Measurements from ENCODE around the gene AZU1.

Gene AZU1

GRCh38 chr19:805600-806550 lies 21.8 kb upstream of the AZU1 start:
- H3K36me3 ChIP-seq (ENCODE audit: control insufficient read depth, insufficient read depth, low read length), result peaks cover 86% of the 10 kb centered on the region
- no peak overlapping the region for H3K4me3 ChIP-seq (ENCODE audit: low read depth, low read length)
- no peaks in the 10 kb centered on the region for H3K27me3 ChIP-seq (ENCODE audit: control insufficient read depth, insufficient read depth, low read length)
- no peaks in the 10 kb centered on the region for H3K9me3 ChIP-seq (ENCODE audit: control insufficient read depth, insufficient read depth, low read length)
- H3K9ac ChIP-seq (ENCODE audit: low read depth, low read length), result peak overlapping the region; percentile 37
- peaks cover 2% of the 10 kb centered on the region for H3K4me1 ChIP-seq (ENCODE audit: control insufficient read depth, insufficient read depth, low read length)

- H3K4me3 ChIP-seq (ENCODE audit: low read depth, low read length), result no peak overlapping the region
- no peaks in the 10 kb centered on the region for H3K9me3 ChIP-seq (ENCODE audit: control insufficient read depth, insufficient read depth, low read length)
- no peak overlapping the region for H3K9ac ChIP-seq (ENCODE audit: low read depth, low read length)
- no peaks in the 10 kb centered on the region for H3K4me1 ChIP-seq (ENCODE audit: control insufficient read depth, insufficient read depth, low read length)
- H3K27me3 ChIP-seq (ENCODE audit: control insufficient read depth, insufficient read depth, low read length), result no peaks in the 10 kb centered on the region
- H3K36me3 ChIP-seq (ENCODE audit: control insufficient read depth, insufficient read depth, low read length), result peaks cover 84% of the 10 kb centered on the region
These were observed 20.7 kb upstream of the AZU1 start for GRCh38 chr19:806815-807421.

GRCh38 chr19:807627-808422 lies 19.8 kb upstream of the AZU1 start:
- Histone ChIP-seq H3K9ac (ENCODE audit: low read depth, low read length) (no peak overlapping the region), H3K36me3 (ENCODE audit: control insufficient read depth, insufficient read depth, low read length) (peaks cover 82% of the 10 kb centered on the region), H3K9me3 (ENCODE audit: control insufficient read depth, insufficient read depth, low read length) (no peaks in the 10 kb centered on the region), H3K4me3 (ENCODE audit: low read depth, low read length) (no peak overlapping the region), H3K4me1 (ENCODE audit: control insufficient read depth, insufficient read depth, low read length) (no peaks in the 10 kb centered on the region), H3K27me3 (ENCODE audit: control insufficient read depth, insufficient read depth, low read length) (no peaks in the 10 kb centered on the region)

- no peak overlapping the region for H3K9ac ChIP-seq (ENCODE audit: low read depth, low read length)
- no peaks in the 10 kb centered on the region for H3K9me3 ChIP-seq (ENCODE audit: control insufficient read depth, insufficient read depth, low read length)
- H3K36me3 ChIP-seq (ENCODE audit: control insufficient read depth, insufficient read depth, low read length), result peaks cover 78% of the 10 kb centered on the region
- H3K27me3 ChIP-seq (ENCODE audit: control insufficient read depth, insufficient read depth, low read length), result no peaks in the 10 kb centered on the region
- H3K4me1 ChIP-seq (ENCODE audit: control insufficient read depth, insufficient read depth, low read length), result no peaks in the 10 kb centered on the region
- no peak overlapping the region for H3K4me3 ChIP-seq (ENCODE audit: low read depth, low read length)
These were observed 19.2 kb upstream of the AZU1 start for GRCh38 chr19:808423-808775.

- H3K4me1 ChIP-seq (ENCODE audit: control insufficient read depth, insufficient read depth, low read length), result no peaks in the 10 kb centered on the region
- no peaks in the 10 kb centered on the region for H3K9me3 ChIP-seq (ENCODE audit: control insufficient read depth, insufficient read depth, low read length)
- no peaks in the 10 kb centered on the region for H3K27me3 ChIP-seq (ENCODE audit: control insufficient read depth, insufficient read depth, low read length)
- H3K9ac ChIP-seq (ENCODE audit: low read depth, low read length), result no peak overlapping the region
- no peak overlapping the region for H3K4me3 ChIP-seq (ENCODE audit: low read depth, low read length)
- H3K36me3 ChIP-seq (ENCODE audit: control insufficient read depth, insufficient read depth, low read length), result peaks cover 69% of the 10 kb centered on the region
These were observed 17.4 kb upstream of the AZU1 start for GRCh38 chr19:810077-810855.

GRCh38 chr19:810883-811489 lies 16.7 kb upstream of the AZU1 start:
- no peaks in the 10 kb centered on the region for H3K4me1 ChIP-seq (ENCODE audit: control insufficient read depth, insufficient read depth, low read length)
- no peak overlapping the region for H3K4me3 ChIP-seq (ENCODE audit: low read depth, low read length)
- no peaks in the 10 kb centered on the region for H3K27me3 ChIP-seq (ENCODE audit: control insufficient read depth, insufficient read depth, low read length)
- H3K36me3 ChIP-seq (ENCODE audit: control insufficient read depth, insufficient read depth, low read length), result peaks cover 62% of the 10 kb centered on the region
- no peak overlapping the region for H3K9ac ChIP-seq (ENCODE audit: low read depth, low read length)
- H3K9me3 ChIP-seq (ENCODE audit: control insufficient read depth, insufficient read depth, low read length), result no peaks in the 10 kb centered on the region

GRCh38 chr19:811506-812048 lies 16.1 kb upstream of the AZU1 start:
- H3K9ac ChIP-seq (ENCODE audit: low read depth, low read length), result no peak overlapping the region
- H3K27me3 ChIP-seq (ENCODE audit: control insufficient read depth, insufficient read depth, low read length), result no peaks in the 10 kb centered on the region
- H3K4me1 ChIP-seq (ENCODE audit: control insufficient read depth, insufficient read depth, low read length), result no peaks in the 10 kb centered on the region
- H3K4me3 ChIP-seq (ENCODE audit: low read depth, low read length), result no peak overlapping the region
- peaks cover 56% of the 10 kb centered on the region for H3K36me3 ChIP-seq (ENCODE audit: control insufficient read depth, insufficient read depth, low read length)
- no peaks in the 10 kb centered on the region for H3K9me3 ChIP-seq (ENCODE audit: control insufficient read depth, insufficient read depth, low read length)

- Histone ChIP-seq H3K4me1 (ENCODE audit: control insufficient read depth, insufficient read depth, low read length) (no peaks in the 10 kb centered on the region), H3K9ac (ENCODE audit: low read depth, low read length) (no peak overlapping the region), H3K9me3 (ENCODE audit: control insufficient read depth, insufficient read depth, low read length) (no peaks in the 10 kb centered on the region), H3K27me3 (ENCODE audit: control insufficient read depth, insufficient read depth, low read length) (no peaks in the 10 kb centered on the region), H3K36me3 (ENCODE audit: control insufficient read depth, insufficient read depth, low read length) (peaks cover 50% of the 10 kb centered on the region), H3K4me3 (ENCODE audit: low read depth, low read length) (no peak overlapping the region)
These were observed 15.4 kb upstream of the AZU1 start for GRCh38 chr19:812049-812746.

- peaks cover 46% of the 10 kb centered on the region for H3K36me3 ChIP-seq (ENCODE audit: control insufficient read depth, insufficient read depth, low read length)
- H3K9me3 ChIP-seq (ENCODE audit: control insufficient read depth, insufficient read depth, low read length), result no peaks in the 10 kb centered on the region
- H3K4me1 ChIP-seq (ENCODE audit: control insufficient read depth, insufficient read depth, low read length), result no peaks in the 10 kb centered on the region
- H3K9ac ChIP-seq (ENCODE audit: low read depth, low read length), result no peak overlapping the region
- H3K27me3 ChIP-seq (ENCODE audit: control insufficient read depth, insufficient read depth, low read length), result no peaks in the 10 kb centered on the region
- no peak overlapping the region for H3K4me3 ChIP-seq (ENCODE audit: low read depth, low read length)
These were observed 14.9 kb upstream of the AZU1 start for GRCh38 chr19:812747-813218.

Data from iPS-15b (cell line).